ENCODE data around the gene HDAC1.

The HDAC1 gene

DNA sequence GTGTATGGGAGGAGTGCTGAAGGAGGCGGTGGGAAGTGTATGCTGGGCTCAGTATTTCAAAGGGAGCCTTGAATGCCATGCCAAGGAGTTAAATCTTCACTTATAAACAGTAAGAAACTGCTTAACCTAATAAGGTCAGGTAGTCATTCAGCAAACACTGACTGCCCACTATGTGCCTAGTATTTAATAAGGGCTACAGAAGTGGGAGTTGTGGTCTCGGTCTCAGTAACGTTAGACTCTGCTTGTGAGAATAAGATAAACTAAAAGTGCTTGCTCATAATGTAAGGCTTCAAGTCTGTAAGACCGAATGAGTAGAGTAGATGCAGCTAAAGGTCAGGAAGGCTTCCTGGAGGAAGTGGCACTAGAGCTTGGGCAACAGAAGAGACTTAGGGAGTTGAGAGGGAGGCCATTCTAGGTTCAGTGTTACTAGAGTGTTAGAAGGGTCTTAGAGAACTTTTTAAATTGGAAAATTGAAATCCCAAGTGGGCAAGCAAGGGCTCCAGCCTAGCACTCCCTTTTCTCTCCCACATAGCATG is 38.1 kb downstream of the HDAC1 start:
- no peaks in the 10 kb centered on the region for H3K9me3 ChIP-seq
- H3K4me3 ChIP-seq = no peak overlapping the region
- in situ Hi-C loops (cut with MboI; ENCODE audit: low sequenced_read_pairs) = no loop called here
- H3K4me1 ChIP-seq = peaks cover 9% of the 10 kb centered on the region
- H3K27me3 ChIP-seq (ENCODE audit: low read depth) = no peaks in the 10 kb centered on the region
- DNase-seq (ENCODE audit: low spot score in 2 of 2) = no peak
- peaks cover 96% of the 10 kb centered on the region for H3K36me3 ChIP-seq (replicated peaks)

DNA sequence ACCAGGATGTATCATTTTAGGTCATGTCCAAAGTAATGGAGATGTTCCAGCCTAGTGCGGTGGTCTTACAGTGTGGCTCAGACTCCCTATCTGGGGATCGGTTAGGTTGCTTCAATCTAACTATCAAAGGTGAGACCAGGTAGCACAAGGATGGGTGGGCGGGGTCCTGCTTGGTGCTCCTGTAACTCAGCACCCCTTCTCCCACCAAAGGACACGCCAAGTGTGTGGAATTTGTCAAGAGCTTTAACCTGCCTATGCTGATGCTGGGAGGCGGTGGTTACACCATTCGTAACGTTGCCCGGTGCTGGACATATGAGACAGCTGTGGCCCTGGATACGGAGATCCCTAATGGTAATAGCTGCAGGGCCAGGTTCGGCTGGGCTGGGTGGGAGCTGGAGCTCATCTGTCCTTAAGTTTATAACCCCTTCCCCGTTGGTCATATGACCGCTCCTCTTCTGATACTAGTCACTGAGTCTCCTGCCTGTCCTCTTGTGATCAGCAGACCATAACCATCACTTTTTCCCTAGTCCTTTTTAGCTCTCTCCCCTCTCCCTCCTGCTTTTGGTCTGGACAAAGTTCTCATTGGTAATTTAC is 38.8 kb downstream of the HDAC1 start:
- Histone ChIP-seq H3K9me3 (no peaks in the 10 kb centered on the region), H3K4me3 (no peak overlapping the region), H3K36me3 (replicated peaks) (peaks cover 91% of the 10 kb centered on the region), H3K4me1 (peaks cover 9% of the 10 kb centered on the region), H3K27me3 (ENCODE audit: low read depth) (no peaks in the 10 kb centered on the region)
- in situ Hi-C loops (cut with MboI; ENCODE audit: low sequenced_read_pairs) = no loop called here
- no peak for DNase-seq (ENCODE audit: low spot score in 2 of 2)

DNA sequence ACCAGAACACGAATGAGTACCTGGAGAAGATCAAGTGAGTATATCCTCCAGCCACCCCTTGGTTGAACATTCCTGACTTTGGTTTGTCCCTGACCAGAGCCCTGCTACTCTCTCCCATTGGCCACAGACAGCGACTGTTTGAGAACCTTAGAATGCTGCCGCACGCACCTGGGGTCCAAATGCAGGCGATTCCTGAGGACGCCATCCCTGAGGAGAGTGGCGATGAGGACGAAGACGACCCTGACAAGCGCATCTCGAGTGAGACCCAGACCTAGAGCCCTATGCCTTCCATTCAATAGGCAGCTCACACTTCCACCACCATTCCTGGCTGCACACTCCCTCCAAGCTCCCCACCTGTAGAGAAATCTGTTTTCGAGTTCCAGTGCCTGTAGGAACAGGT is 39.7 kb downstream of the HDAC1 start:
- Histone ChIP-seq H3K27me3 (ENCODE audit: low read depth) (no peaks in the 10 kb centered on the region), H3K9me3 (no peaks in the 10 kb centered on the region), H3K4me1 (peaks cover 12% of the 10 kb centered on the region), H3K36me3 (replicated peaks) (peaks cover 83% of the 10 kb centered on the region), H3K4me3 (no peak overlapping the region)
- DNase-seq (ENCODE audit: low spot score in 2 of 2) = no peak
- in situ Hi-C loops (cut with MboI; ENCODE audit: low sequenced_read_pairs) = no loop called here

DNA sequence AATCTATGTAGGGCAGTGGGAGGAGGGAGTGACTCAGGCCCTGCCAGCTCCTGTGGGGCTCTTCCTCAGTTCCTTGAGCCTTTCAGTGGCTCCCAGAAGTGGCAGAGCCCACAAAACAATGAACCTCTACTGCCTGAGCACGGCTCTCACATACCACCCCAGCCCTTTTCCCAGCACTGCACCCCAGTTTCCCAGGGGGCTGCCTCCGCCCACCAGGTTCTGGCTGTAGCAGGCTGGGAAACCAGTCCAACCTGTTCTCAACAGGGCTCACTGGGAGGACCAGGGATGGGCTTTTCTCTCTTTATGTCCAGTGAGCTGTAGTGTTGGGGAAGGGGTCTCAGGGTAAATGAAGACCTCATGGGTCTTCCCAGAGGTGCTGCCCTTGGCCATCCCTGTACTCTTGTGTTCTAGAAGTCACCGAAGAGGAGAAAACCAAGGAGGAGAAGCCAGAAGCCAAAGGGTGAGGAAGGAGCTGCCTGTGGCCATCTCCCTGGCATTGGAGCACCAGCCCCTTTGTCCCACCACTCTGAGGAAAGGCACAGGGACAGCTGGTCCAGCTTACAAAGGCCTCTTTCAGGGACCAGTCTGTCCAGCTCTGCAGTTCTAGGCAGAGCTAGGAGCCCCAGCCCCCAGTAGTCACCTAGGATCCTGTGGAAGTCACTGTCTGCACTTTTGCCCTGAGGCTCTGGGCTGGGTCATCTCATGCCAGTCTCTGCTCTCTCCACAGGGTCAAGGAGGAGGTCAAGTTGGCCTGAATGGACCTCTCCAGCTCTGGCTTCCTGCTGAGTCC is 40.6 kb downstream of the HDAC1 start:
- H3K36me3 ChIP-seq (replicated peaks) = peaks cover 76% of the 10 kb centered on the region
- no peaks in the 10 kb centered on the region for H3K27me3 ChIP-seq (ENCODE audit: low read depth)
- no peaks in the 10 kb centered on the region for H3K9me3 ChIP-seq
- H3K4me3 ChIP-seq = no peak overlapping the region
- in situ Hi-C loops (cut with MboI; ENCODE audit: low sequenced_read_pairs) = no loop called here
- peaks cover 12% of the 10 kb centered on the region for H3K4me1 ChIP-seq
- no peak for DNase-seq (ENCODE audit: low spot score in 2 of 2)

DNA sequence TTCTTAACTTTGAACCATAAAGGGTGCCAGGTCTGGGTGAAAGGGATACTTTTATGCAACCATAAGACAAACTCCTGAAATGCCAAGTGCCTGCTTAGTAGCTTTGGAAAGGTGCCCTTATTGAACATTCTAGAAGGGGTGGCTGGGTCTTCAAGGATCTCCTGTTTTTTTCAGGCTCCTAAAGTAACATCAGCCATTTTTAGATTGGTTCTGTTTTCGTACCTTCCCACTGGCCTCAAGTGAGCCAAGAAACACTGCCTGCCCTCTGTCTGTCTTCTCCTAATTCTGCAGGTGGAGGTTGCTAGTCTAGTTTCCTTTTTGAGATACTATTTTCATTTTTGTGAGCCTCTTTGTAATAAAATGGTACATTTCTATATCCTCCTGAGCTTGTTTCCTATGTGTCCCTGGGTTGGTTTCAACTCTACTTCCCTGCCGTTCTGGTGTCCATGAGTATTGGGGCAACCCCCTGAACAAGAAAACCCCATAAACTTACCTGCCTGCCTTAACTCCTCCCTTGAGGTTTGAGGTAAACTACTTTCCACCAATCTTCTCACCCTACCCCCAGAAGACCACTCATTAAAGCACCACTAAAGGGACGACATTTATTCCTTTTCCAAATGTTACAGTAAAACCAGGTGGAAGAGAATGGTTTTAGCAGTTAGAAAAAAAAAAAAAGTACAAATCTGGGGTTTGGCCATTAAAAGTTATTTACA is 41.5 kb downstream of the HDAC1 start:
- H3K4me3 ChIP-seq = no peak overlapping the region
- in situ Hi-C loops (cut with MboI; ENCODE audit: low sequenced_read_pairs) = no loop called here

DNA sequence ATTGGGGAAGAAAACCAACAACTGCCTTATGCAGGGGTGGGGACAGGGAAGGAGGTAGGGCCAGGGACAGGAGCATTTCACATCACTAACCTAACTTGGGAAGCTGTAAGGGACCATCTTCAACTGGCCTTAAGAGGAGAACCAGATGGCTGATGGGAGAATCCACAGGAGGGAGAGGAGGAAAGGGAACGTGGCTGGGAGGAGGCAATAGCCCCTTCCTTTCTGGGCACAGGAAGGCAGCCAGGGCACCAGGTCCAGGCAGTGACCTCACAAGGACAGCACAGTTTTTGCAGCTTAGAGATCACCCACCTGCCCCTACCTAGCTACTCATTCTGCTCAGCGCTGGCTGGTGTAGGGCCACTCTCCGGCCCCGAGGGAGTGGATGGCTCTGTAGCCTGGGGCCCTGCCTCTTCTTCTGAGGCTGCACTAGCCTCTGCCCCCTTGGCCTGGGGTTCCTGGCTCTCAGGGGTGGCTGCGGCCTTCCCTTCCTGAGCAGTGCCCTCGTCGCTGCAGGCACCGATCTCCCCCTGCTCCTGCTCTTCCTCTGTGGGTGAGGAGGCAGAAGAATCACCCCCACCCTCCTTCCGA is 42.5 kb downstream of the HDAC1 start:
- Histone ChIP-seq H3K27me3 (ENCODE audit: low read depth) (no peaks in the 10 kb centered on the region), H3K4me3 (peak overlapping the region; percentile 66), H3K4me1 (peaks cover 12% of the 10 kb centered on the region), H3K9me3 (no peaks in the 10 kb centered on the region), H3K36me3 (replicated peaks) (peaks cover 59% of the 10 kb centered on the region)
- DNase-seq (ENCODE audit: low spot score in 2 of 2) = peak in 1 of 2 experiments; percentile 42
- in situ Hi-C loops (cut with MboI; ENCODE audit: low sequenced_read_pairs) = no loop called here

More for the DNA sequence above, 41.5 kb downstream of the HDAC1 start:
- peaks cover 12% of the 10 kb centered on the region for H3K4me1 ChIP-seq
- no peaks in the 10 kb centered on the region for H3K9me3 ChIP-seq
- H3K27me3 ChIP-seq (ENCODE audit: low read depth) = no peaks in the 10 kb centered on the region
- peaks cover 68% of the 10 kb centered on the region for H3K36me3 ChIP-seq (replicated peaks)
- no peak for DNase-seq (ENCODE audit: low spot score in 2 of 2)

DNA sequence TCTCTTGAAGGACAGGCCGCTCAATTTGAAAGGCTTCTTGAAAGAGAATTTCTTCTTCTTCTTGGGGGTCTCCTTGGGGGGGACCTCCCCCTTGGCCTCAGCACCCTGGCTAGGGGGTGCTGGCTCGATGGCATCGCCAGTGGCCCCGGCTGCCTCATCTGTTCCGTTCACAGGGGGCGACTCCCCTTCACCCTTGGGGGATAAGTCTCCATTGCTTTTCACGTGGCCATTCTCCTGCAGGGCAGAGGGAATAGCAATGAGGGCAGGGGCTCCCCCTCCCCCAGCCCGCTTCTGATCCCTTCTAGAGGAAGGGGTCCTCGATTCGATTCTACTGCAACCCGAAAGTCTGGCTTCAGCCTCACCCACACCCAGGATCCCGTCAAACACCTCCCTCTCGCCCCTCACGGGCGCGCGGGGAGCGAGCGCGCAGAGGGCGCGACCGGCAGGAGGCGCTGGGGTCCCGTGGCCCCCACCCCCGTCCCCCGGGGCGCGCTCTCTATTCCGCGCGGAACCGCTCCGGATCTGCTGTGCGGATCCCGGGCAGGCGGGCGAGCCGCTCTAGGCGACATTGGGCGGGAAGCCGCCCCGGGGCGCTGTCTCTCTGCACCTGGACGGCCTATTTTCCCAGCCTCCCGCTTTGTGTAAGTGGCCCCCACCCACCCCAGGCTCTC is 43.1 kb downstream of the HDAC1 start:
- Histone ChIP-seq H3K36me3 (replicated peaks) (peaks cover 52% of the 10 kb centered on the region), H3K9me3 (no peaks in the 10 kb centered on the region), H3K4me1 (peaks cover 12% of the 10 kb centered on the region), H3K4me3 (peak overlapping the region; percentile 66), H3K27me3 (ENCODE audit: low read depth) (no peaks in the 10 kb centered on the region)
- in situ Hi-C loops (cut with MboI; ENCODE audit: low sequenced_read_pairs) = no loop called here
- DNase-seq (ENCODE audit: low spot score in 2 of 2) = peak in 1 of 2 experiments; percentile 69

DNA sequence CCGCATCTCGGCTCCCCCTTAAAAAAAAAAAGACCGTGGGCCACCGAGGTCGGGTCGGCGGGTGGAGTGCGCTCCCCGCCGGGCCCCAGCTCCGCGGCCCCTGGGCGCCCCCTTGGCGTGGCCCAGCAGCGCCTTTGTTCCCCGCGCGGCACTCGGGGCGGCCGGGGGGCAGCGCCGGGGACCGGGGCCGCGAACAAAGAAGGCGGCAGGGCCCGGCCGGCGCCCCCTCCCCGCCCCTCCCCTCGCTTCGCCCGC is 43.6 kb downstream of the HDAC1 start:
- in situ Hi-C loops (cut with MboI; ENCODE audit: low sequenced_read_pairs) = no loop called here
- Histone ChIP-seq H3K4me3 (peak overlapping the region; percentile 66), H3K27me3 (ENCODE audit: low read depth) (no peaks in the 10 kb centered on the region)

DNA sequence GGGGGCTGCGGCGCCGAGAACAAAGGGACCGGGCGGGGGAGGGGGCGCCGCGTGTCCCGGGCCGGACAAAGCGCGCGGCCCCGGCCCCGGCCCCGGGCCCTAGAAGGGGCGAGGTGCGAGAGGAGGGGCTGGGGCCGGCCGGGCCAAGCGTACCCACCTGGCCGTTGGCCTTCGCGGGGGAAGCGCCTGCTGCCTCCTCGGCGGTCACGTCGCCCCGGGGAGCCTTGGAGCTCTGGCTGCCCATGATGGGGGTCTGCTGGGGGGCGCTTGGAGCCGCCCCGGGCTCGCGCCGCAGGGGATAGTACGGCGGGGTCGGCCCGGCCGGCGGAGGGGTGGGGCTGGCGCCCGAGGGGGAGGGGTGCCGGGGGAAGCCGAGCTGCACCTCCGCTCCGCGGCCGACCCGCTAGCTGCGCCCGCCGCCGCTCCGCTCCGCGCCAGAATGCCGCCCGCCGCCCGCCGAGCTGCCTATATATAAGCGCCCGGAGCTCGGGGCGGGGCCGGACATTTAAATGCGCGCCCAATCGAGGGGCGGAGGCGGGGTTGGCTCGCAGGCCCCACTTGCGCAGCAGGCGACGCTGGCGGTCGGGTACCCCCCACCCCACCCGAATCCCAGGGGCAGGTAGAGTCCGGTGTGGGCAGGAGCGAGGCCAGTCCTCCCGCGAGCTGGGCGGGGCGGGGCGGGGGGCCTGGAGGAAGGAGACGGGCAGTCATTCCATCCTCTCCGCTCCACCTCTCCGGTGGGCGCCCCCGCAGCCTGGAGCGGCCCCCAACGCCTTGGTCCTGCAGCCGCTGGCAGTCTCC is 44.1 kb downstream of the HDAC1 start, which contains the start of gene MARCKSL1:
MARCKSL1 (minus strand) TSS at position 444 of the 801 bp plus-strand sequence; CDS start at position 244, 200 bp downstream.
- H3K4me1 ChIP-seq = peaks cover 12% of the 10 kb centered on the region
- H3K36me3 ChIP-seq (replicated peaks) = peaks cover 42% of the 10 kb centered on the region
- no peaks in the 10 kb centered on the region for H3K27me3 ChIP-seq (ENCODE audit: low read depth)
- no peaks in the 10 kb centered on the region for H3K9me3 ChIP-seq
- peak within 1 kb of the TSS; percentile 66 for H3K4me3 ChIP-seq
- in situ Hi-C loops (cut with MboI; ENCODE audit: low sequenced_read_pairs) = no loop called here
- peak; percentile 65 to 88 for DNase-seq (ENCODE audit: low spot score in 2 of 2)

More for the DNA sequence above, 43.6 kb downstream of the HDAC1 start:
- DNase-seq (ENCODE audit: low spot score in 2 of 2) = no peak
- Histone ChIP-seq H3K4me1 (peaks cover 12% of the 10 kb centered on the region), H3K9me3 (no peaks in the 10 kb centered on the region), H3K36me3 (replicated peaks) (peaks cover 48% of the 10 kb centered on the region)

DNA sequence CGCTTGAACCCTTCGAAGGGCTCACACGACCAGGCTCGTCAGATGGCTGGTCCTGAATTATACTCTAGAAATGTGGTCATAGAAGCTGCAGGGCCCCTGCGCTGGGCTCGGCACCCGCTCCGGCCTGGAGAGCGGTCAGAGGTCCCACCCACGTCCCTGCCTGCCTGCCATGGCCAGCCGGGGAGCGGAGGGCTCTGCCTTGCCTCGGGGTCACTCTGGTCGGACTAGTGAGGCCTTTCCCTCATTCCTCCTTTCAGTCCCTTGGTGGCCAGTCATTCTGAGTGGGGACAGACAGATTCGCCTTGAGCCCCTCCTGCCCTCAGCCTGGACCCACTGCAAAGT is 44.7 kb downstream of the HDAC1 start:
- H3K4me3 ChIP-seq = peak overlapping the region; percentile 66
- in situ Hi-C loops (cut with MboI; ENCODE audit: low sequenced_read_pairs) = no loop called here
- DNase-seq (ENCODE audit: low spot score in 2 of 2) = no peak
- H3K9me3 ChIP-seq = no peaks in the 10 kb centered on the region
- H3K4me1 ChIP-seq = peaks cover 12% of the 10 kb centered on the region
- peaks cover 37% of the 10 kb centered on the region for H3K36me3 ChIP-seq (replicated peaks)
- no peaks in the 10 kb centered on the region for H3K27me3 ChIP-seq (ENCODE audit: low read depth)

DNA sequence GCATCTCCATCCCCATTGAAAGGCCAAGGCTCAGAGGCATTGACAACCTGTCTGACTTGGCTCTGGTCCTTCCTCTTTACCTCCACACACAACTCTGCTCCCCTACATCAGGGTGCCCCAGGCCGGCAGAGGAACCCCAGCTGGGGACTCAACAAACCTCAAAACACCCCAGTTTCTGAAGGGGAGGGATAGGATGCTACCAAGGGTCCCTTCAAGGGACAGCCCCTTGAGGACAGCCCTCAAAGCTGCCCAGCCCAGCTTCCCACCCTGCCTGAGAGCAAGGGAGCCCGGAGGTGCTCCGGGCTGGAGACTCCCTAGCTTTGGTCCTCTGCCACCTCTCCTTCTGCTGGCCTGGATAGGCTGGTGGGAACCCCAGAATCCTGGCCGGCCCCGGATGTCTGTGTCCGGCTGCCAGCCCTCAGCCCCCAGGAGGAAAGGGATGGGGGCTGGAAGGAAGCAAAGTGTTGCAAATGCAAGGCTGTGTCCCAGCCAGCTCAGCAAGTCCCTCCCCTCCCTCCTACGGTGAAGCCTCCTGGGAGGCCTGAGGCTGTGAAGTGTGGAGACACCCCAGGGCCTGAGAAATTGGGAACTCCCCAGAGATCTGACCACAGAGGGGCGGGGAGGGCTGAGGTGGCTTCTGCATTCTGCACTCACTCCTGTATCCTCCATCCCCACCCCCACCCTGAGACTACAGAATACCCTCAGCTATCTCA is 45.2 kb downstream of the HDAC1 start:
- DNase-seq (ENCODE audit: low spot score in 2 of 2) = no peak
- in situ Hi-C loops (cut with MboI; ENCODE audit: low sequenced_read_pairs) = no loop called here

DNA sequence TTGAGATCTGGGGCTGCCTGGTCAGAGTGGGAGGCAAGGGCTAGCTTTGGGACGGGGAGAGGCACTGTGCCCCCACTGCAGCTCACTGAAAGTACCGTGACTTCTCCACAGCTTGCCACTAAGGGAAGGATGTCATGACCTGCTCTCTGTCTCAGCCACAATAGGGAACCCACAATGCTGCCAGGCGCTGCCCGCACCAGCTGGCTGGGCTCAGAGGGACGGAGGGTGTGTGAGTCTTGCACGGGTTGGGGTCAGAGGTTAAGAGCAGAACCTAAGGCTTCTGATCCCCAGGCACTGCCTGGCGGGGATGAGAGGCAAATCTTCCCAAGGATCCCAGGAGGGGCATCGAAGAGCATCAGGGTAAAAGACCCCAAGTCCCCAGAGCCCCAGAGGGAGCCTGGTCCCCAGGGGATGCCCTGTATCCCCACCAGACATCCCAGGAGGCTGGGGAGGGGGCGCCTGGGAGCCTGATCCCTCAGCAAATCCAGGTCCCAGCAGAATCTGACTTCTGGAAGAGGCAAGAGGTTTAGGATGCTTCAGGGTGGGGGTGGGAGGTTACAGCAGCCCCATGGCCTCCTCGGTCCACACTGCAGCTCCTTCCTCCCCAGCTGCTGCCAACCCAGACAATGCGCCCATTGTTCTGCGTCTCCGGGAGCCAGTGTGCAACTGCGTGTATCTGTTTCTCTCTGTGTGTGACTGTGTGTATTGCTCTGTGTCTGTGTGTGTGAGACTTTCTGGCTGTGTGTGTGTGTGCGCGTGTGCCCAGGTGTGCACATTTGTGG is 46.2 kb downstream of the HDAC1 start:
- peaks cover 22% of the 10 kb centered on the region for H3K36me3 ChIP-seq (replicated peaks)
- H3K4me1 ChIP-seq = peaks cover 12% of the 10 kb centered on the region
- in situ Hi-C loops (cut with MboI; ENCODE audit: low sequenced_read_pairs) = no loop called here
- H3K4me3 ChIP-seq = no peak overlapping the region
- H3K27me3 ChIP-seq (ENCODE audit: low read depth) = no peaks in the 10 kb centered on the region
- DNase-seq (ENCODE audit: low spot score in 2 of 2) = no peak
- no peaks in the 10 kb centered on the region for H3K9me3 ChIP-seq

More for the DNA sequence above, 45.2 kb downstream of the HDAC1 start:
- no peak overlapping the region for H3K4me3 ChIP-seq
- H3K4me1 ChIP-seq = peaks cover 12% of the 10 kb centered on the region
- H3K36me3 ChIP-seq (replicated peaks) = peaks cover 31% of the 10 kb centered on the region
- no peaks in the 10 kb centered on the region for H3K27me3 ChIP-seq (ENCODE audit: low read depth)
- no peaks in the 10 kb centered on the region for H3K9me3 ChIP-seq

All from HAP-1 (cell line).